HG03095 (cell line): ENCODE results near the gene SIAH3.
"Not testable (repeated sequence)": the region's sequence is repeated elsewhere in the genome, so short reads cannot be mapped to it uniquely, and the experiment has no call there.

Experiments
- ATAC-seq: cut with Tn5 transposase; IDR thresholded peaks from one replicate; pipeline ENCODE4 v1.9.1; 2021; ENCODE audit warnings: moderate library complexity; ENCODE audit not compliant: unreplicated experiment

Gene SIAH3, protein sequence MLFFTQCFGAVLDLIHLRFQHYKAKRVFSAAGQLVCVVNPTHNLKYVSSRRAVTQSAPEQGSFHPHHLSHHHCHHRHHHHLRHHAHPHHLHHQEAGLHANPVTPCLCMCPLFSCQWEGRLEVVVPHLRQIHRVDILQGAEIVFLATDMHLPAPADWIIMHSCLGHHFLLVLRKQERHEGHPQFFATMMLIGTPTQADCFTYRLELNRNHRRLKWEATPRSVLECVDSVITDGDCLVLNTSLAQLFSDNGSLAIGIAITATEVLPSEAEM

DNA sequence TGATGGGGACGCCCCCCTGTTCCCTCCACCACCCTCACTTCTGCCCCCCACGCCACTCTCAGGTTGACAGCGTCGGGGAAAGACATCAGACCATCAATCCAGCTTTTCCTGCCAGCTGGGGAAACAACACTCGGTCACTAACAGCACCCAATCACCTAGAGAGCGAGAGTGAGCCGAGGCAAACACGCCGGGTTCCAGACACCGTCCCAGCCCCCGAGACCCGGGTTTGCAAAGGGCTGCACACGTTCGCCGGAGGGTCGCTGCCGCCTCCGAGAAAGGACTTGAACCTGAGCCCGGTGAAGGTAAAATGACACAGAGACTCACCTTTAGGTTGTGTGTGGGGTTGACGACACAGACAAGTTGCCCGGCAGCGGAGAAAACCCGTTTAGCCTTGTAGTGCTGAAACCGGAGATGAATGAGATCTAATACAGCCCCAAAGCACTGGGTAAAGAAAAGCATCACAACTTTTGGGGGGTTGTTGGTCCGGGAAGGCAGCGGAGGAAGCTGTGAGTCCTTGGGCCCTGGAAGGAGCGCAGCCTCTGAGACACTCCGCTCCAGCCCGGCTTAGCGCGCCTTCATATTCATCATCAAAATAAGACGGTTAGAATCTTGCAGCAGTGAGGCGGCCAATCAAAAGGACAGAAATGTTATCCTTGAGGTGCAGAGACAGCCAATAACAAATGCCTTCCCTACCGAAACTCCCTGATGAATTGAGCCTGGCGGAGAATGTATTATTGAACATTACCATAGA lies at the start of gene SIAH3:
SIAH3 (minus strand) TSS at position 583 of the 751 bp plus-strand sequence; CDS start at position 459, 124 bp downstream.
- ATAC-seq = no peak

DNA sequence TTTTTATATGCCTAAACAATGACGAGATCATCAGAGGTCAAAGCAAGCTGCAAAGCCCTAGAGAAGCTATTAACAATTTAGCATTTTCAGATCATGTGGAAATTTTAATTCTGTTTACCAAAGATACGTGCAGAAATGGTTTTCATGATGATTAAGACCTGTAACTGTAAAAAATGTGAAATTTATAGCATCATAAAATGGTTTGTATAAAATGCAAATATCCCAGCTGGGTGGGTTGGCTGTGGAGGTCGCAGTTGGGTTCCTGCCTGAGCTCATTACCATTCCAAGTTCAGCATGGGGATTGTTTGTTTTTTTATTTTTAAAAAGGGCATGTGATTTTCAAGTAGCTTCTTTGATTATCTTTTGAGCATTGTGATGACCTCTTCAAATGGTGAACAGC lies 47.9 kb upstream of the SIAH3 start:
- ATAC-seq = no peak

DNA sequence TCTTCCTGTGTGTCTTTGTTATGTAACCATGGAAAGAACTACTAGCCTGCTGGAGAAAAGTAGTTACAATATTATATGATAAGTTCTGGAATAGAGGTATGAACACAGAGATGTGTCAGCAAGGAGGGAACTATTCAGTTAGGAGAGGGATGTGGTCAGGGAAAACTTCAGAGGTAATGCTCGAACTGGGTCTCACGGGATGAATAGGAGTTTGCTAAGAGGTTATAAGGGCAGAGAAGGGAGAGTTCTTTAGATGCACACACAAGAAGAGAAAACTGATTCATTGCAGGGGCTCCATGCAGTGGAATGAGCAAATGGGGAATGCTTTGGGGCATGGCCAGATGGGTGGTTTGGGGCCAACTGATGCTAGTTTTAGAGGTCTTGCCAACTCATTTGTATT lies 46.0 kb upstream of the SIAH3 start:
- ATAC-seq = no peak

DNA sequence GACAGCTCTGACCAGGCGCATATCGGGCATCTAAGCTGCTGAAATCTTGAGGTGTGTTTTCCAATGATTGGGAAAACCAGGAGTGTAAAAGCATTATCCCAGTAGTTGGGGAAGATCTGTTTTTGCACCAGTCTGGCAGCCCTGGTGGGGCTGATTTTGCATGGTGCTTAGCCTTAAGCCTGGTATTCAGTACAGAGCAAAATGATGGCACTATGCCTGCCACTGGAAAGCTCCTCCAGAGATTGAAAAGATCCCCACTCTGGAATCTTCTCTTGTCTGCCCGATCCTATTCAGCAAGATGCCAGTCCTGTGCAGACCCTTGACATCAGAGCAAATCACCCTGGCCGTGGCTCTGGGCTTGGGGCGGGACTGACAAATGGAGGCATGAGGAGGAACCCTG lies 44.7 kb upstream of the SIAH3 start:
- ATAC-seq = no peak

DNA sequence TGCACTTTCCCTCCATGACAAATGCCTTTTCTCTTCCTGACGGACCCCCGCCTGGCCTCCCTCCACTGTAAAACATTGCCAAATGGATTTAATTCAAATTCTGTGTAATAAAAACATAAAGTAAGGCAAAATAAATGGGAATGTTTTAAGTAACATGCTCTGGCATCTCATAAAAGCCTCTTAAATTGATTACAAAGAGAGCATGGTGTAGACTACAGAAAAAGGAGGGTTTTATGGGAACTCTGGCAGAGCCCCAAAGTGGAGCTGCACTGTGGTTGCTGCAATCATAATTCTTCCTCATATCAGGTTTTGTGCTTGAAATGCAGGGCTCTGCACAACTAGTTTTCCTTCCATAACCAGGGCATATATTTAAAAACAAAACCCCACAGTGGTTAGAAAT lies 44.3 kb upstream of the SIAH3 start:
- no peak for ATAC-seq

DNA sequence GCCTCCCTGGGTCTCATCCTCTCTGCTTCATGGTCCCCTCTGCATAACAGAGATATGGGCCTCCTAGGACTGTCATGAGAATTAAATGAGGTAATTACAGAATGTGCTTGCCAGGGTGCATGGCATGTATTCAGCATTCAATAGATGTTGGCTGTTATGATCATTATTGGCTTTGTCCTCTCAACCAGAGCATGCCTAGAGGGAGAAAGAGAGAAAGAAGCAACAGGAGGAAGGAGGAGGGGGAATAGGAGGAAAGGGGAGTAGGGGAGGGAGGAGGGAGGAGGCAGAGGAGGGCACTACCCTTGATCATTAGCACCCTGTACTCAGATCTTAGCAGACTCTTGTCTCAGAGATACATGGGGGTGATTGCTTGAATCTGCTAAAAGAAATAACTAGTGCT lies 41.0 kb upstream of the SIAH3 start:
- no peak for ATAC-seq

DNA sequence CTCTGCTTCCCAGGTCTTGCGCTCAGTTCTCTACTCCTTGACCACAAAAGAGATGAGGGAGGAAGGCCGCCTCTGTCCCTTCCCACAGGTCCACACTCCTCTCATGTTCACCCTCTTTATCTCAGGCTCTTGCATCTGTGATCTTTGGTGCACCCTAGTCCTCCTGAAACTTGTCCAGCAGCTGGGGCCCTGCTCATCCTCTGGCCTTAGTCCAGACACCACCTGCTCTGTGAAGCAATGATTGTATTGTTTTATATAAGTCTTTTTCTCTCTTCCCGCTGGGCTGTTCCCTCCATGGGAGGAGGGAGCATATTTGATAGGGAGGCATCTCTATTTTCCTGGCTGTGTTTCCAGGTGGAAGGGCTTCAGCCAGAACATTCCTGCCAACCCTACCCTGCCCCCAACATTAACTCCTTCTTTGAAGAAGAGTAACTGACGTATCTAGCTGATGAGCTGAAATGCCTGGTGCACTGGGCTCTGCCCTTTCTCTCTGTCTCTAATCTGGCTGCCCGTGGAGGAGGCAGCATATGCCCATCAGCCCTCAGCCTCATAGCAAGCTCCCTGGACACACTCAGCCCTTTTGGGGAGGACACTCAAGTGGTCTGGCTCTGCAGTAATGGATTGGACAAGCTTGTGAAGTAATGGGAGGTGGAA lies 38.2 kb upstream of the SIAH3 start:
- no peak for ATAC-seq

DNA sequence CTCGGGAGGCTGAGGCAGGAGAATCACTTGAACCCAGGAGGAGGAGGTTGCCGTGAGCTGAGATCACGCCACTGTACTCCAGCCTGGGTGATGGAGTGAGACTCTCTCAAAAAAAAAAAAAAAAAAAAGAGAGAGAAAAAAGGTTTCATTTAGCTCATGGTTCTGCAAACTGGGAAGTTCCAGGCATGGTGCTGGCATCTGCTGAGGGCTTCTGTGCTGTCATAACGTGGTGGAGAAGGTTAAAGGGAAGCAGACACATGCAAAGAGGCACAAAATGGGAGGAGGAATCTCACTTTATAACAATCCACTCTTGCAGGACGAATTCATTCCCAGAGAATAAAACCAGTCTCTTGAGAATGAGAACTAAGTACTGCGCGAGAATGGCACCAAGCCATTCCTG lies 34.9 kb upstream of the SIAH3 start:
- no peak for ATAC-seq

DNA sequence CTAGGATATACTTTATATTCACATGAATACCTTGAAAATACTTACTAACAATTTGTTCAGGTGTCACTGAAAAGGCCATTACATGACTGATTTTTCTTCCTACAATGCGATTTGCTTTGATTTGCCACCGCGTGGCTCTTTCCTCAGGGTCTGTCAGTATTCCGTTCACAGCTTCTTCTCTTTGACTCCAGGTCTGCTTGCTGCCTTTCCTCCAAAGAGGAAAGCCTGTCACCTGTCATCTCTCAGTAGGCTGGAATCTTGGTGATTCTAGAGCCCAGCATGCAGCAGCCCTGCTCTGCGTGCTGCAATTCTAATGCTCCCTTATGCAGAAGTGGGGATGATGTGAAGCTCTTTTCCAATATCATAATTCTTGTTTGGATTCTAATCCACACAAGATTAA lies 33.6 kb upstream of the SIAH3 start:
- no peak for ATAC-seq

DNA sequence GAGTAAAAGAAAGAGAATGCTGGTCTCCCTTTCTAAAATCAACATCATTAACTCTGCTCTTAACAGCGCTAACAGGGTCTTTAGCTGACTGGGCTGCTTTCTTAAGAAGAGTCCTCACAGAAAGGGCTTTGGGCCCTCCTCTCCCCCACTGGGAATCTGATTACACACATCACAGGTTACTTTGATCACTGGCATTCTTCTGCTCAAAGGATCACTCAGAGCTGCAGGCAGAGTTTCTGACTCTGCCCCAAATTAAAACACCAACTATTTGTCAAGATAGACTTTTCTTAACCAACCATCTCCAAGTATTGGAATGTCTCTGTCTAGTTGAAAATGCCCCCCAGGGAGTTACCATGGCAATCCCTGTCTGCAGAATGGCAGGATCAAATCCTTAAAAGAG lies 31.1 kb upstream of the SIAH3 start:
- no peak for ATAC-seq

DNA sequence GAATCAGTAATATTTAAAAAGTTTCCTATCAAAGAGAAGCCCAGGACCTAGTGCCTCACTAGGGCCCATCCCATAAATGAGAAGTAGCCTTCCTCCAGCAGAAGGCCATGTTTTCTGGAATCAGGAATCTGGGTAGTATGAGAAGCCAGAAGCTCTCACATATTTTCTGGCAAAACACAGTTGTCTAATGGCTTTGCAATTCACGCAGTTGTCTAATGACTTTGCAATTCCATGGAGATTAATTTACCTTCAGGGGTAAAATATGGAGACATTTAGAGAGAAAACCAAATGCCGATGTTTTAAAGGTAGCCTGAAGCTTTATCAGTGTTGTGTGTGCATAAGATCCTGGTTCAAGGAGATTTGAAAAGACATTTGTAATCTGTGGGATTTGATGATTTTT lies 29.8 kb upstream of the SIAH3 start:
- ATAC-seq = no peak

DNA sequence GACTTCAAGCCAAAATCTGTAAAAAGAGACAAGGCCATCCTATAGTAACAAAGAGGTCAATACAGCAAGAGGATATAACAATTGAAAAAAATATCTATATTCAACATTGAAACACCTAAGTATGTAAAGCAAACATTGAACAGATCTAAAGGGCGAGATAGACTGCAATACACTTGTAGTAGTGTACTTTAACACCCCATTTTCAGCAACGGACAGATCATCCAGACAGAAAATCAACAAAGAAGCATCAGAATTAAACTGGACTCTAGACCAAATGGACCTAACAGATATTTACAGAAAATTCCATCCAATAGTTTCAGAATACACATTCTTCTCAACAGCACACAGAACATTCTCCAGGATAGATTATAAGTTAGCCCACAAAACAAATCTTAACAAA lies 28.7 kb upstream of the SIAH3 start:
- no peak for ATAC-seq

DNA sequence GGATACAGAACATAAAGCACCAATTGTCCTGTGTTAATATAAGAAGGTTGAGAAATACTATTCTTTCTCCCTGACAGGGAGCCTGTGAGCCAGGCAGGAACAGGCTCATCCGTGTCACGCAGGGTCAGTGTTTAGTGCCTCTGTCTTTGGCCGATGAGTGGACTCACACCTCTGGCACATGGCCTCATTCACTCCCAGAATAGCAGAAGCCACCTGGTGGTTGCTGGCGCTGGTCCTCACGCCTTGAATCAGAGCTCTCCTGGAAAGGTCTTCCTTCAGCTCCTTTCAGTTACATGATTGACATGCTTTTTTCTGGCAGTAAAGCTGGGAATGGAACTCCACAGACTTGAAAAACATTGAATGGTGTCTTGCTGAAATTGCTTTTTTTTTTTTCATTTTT lies 28.1 kb upstream of the SIAH3 start:
- ATAC-seq = no peak

DNA sequence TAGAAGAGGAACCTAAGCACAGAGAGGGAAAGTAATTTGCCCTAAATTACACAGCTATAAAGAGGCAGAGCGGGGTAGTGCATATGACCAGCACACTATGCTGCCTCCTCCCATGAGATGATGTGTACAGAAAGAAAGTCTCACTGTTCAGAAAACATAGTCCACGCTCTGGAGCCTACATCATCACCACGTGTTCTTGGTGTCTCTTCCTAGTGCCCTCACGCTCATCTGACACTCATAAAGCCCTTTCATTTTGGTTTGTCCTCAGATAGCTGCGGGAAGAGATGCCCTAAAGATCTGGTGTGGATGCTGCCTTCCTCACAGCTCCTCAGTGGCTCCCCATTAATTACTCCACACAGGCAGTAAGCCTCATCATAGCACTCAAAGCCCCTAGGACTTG lies 27.4 kb upstream of the SIAH3 start:
- ATAC-seq = no peak

DNA sequence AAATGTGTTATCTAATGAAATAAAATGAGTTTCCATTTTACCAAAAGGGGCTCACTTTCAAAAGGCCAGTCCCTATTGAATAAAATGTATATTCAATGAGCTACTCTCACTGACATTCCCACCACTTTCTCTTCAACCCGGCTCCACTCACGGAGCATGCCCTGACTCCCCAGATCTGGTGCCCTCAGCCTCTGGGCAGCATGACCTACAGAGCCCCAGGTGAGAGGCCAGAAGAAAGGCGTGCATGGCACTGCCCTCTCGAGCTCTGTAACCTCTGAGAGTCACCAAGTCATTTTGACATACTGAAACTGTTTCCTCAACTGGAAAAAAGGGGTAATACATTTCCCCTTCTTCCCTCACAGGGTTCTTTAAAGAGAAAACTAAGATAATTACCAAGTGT lies 25.2 kb upstream of the SIAH3 start:
- no peak for ATAC-seq

DNA sequence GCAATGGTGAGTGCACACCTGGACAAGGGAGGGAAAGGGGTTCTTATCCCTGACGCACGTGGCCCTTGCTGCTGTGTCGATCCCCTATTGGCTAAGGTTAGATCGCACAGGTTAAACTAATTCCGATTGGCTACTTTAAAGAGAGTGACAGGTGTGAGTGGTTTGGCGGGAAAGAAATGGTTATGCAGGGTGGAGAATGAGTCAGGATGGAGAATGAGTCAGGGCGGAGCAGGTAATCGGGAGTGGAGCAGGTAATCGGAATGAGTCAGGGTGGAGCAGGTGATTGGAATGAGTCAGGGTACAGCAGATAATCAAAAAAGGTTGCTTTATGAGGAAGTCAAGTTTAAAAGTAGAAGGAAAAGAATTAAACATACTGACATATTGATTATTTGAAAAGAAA lies 24.4 kb upstream of the SIAH3 start:
- no peak for ATAC-seq

DNA sequence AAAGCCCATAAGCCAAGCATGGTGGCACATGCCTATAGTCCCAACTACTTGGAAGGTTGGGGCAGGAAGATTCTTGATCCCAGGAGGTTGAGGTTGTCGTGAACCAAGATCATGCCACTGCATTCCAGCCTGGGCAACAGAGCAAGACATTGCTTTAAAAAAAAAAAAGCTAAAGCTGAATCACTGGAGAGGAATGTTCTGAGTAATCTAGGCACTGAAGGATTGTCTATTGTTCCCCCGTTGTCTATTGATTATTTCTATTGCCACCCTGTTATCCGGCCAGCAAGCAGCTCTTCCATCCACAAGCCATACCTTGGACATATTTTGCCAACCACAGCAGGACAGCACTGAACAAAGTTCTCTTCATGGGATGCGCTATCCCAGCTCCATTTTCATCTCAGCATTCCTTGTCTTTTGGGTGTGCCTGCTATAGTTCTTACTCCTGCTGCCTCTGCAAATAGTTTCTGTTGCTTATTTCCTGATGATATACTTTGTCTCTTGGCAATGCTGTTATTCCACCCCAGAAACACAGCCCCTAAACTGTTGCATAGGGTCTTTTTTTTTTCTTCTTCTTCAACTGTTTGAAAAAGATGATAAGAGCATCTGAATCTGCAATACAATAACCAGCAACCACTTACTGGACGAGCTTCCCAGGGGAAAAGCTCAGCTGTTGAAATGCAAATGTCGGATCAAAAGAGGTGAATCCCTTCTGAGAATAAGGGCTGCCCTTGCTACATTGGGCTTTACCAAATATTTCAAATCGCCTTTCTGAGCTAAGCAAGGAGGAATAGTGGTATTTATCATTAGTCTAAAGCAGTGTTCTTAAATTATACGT lies 22.2 kb upstream of the SIAH3 start:
- ATAC-seq = no peak

DNA sequence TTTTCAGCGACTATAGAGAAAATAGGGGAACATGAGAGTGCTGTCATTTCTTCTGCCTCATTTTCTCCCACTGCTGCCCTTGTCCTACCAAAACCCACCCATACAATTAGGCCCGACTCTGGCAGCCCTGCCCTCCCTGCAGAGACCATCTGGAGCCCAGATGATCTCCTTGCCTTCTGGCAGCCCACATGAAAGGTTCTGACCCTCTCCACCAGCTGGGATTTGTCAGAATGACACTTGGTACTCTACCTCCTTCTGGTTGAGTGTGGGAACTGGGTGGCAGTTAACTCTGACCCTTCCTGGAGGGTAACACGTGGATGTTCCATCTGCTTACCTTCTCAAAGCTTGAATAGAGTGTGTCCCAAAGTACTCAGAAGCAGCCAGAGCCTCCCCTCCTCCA lies 21.0 kb upstream of the SIAH3 start:
- no peak for ATAC-seq

DNA sequence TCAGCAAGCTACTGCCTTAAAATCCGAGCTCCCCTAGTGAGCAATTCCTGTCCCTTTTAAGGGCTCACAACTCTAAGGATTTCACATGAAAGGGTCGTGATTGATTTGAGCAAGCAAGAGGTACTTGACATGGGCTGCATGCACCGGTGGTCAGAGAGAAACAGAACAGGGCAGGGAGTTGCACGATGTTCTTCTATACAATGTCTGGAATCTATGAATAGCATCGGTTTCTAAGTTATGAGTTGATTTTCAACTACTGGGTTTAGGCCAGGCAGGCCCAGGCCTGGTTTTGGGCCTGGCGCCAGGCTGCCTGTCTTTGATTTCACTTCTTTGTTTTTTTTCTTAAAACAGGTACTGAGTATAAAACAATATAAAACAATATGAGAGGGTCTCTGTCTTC lies 19.6 kb upstream of the SIAH3 start:
- ATAC-seq = not testable (repeated sequence)

DNA sequence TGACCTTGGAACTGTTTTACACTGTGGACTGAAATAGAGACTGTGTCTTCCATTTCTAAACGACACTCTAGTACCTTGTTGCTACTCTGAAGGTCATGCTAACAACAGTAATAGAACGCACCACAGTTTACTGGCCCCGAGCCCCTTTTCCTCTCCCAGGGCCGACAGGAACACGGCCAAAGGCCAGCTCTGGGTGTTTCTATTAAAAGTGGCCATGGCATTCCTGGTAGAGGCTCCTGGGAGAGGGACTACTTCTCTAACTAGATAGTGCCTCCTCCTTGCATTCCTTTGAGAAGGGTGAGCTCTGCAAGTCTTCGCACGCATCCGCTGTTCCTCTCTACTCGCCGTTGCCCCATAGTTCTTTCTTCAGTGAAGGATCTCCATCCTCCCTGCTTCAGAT lies 18.7 kb upstream of the SIAH3 start:
- no peak for ATAC-seq

DNA sequence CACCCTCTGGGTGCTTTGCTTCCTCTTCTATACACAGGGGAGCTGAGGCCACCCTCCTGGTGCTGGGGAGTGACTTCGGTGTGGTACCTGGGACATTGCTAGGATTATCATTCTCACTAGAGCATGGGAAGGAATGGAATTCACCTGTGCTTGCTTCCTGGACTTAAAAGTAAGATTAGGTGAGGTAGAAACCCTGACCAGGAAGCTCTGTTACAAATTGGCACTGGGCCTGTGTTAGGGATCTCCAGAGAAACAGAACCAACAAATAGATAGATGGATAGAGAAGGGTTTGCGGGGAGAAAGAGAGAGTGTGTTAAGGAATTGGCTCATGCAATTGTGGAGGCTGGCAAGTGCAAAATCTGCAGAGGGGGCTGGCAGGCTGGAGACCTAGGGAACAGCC lies 13.9 kb upstream of the SIAH3 start:
- ATAC-seq = no peak
